ENCODE data around the gene EVX1.

The EVX1 gene

GRCh38 chr7:27209933-27210440 lies 32.6 kb upstream of the EVX1 start:
- Mint-ChIP-seq H3K27me3 (ENCODE audit: low read depth) (peaks cover 100% of the 10 kb centered on the region), H3K9me3 (peaks cover 4% of the 10 kb centered on the region)

GRCh38 chr7:27210441-27211083 lies 32.0 kb upstream of the EVX1 start:
- peaks cover 5% of the 10 kb centered on the region for H3K4me1 Mint-ChIP-seq
- H3K4me3 Mint-ChIP-seq = peak overlapping the region in 2 of 3 experiments; percentile 56 to 61
- H3K9me3 Mint-ChIP-seq = peaks cover 4% of the 10 kb centered on the region
- TF ChIP-seq CTCF (IDR thresholded peaks at IDR 0.05; ENCODE audit: unreplicated experiment in 3 of 3) = peak; percentile 84 to 87 (median 84)
- peaks cover 100% of the 10 kb centered on the region for H3K27me3 Mint-ChIP-seq (ENCODE audit: low read depth)
- H3K36me3 Mint-ChIP-seq (ENCODE audit: low read depth) = no peaks in the 10 kb centered on the region
- peak overlapping the region in 1 of 3 experiments; percentile 27 for H3K27ac Mint-ChIP-seq

More at GRCh38 chr7:27209933-27210440, 32.6 kb upstream of the EVX1 start:
- Mint-ChIP-seq H3K4me1 (peaks cover 8% of the 10 kb centered on the region), H3K27ac (no peak overlapping the region), H3K36me3 (ENCODE audit: low read depth) (no peaks in the 10 kb centered on the region), H3K4me3 (peak overlapping the region in 2 of 3 experiments; percentile 56 to 61)
- TF ChIP-seq CTCF (IDR thresholded peaks at IDR 0.05; ENCODE audit: unreplicated experiment in 3 of 3) = no peak

- Mint-ChIP-seq H3K4me3 (no peak overlapping the region), H3K27me3 (ENCODE audit: low read depth) (peaks cover 100% of the 10 kb centered on the region), H3K36me3 (ENCODE audit: low read depth) (no peaks in the 10 kb centered on the region), H3K4me1 (peaks cover under 1% of the 10 kb centered on the region), H3K9me3 (peaks cover 4% of the 10 kb centered on the region), H3K27ac (no peak overlapping the region)
- no peak for TF ChIP-seq CTCF (IDR thresholded peaks at IDR 0.05; ENCODE audit: unreplicated experiment in 3 of 3)
These were observed 31.5 kb upstream of the EVX1 start for GRCh38 chr7:27211084-27211446.

GRCh38 chr7:27211764-27212204 lies 30.8 kb upstream of the EVX1 start:
- no peak for TF ChIP-seq CTCF (IDR thresholded peaks at IDR 0.05; ENCODE audit: unreplicated experiment in 3 of 3)
- peaks cover 2% of the 10 kb centered on the region for H3K9me3 Mint-ChIP-seq
- peaks cover 100% of the 10 kb centered on the region for H3K27me3 Mint-ChIP-seq (ENCODE audit: low read depth)
- no peak overlapping the region for H3K4me3 Mint-ChIP-seq
- no peak overlapping the region for H3K27ac Mint-ChIP-seq
- no peaks in the 10 kb centered on the region for H3K36me3 Mint-ChIP-seq (ENCODE audit: low read depth)
- H3K4me1 Mint-ChIP-seq = no peaks in the 10 kb centered on the region

GRCh38 chr7:27212497-27213432 lies 29.8 kb upstream of the EVX1 start:
- peaks cover 100% of the 10 kb centered on the region for H3K27me3 Mint-ChIP-seq (ENCODE audit: low read depth)
- no peak overlapping the region for H3K4me3 Mint-ChIP-seq
- no peak overlapping the region for H3K27ac Mint-ChIP-seq
- no peaks in the 10 kb centered on the region for H3K36me3 Mint-ChIP-seq (ENCODE audit: low read depth)
- peaks cover 2% of the 10 kb centered on the region for H3K9me3 Mint-ChIP-seq
- no peaks in the 10 kb centered on the region for H3K4me1 Mint-ChIP-seq
- TF ChIP-seq CTCF (IDR thresholded peaks at IDR 0.05; ENCODE audit: unreplicated experiment in 3 of 3) = no peak

Measured in nephron (organoid).